22Rv1 (cell line): Measurements from ENCODE around the gene UBE3A.

Experiments used
- ZFX ChIP-seq: fragments of 450-650 bp; IDR thresholded peaks from 2 replicates; pipeline ENCODE4 v1.6.1; 2017; ENCODE audit warnings: antibody characterized with exemption, borderline replicate concordance
- TF ChIP-seq, protein P1 (sequence below): fragments of 450-650 bp; IDR thresholded peaks from 2 replicates; pipeline ENCODE4 v1.5.1; 2017; ENCODE audit warnings: mild to moderate bottlenecking

DNA sequence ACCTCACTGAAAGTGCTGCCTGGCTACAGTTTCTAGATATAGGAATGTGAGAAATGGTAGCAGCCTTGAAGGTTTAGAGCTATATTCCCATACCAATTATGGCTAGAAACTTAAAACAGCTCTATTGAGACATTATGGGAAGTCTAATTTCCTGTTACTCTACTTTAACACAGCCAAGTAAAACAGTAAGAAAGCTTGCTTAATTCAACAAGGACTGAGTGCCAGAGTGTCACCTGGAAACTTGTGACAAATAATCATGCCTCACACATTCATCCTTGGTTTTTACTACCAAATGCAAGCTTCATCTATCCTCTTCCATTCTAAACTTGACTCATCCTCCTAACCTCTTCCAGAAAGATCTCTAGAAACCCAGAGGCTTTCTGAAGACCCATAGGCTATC, 41.7 kb downstream of the UBE3A start:
- TF ChIP-seq, protein P1, sequence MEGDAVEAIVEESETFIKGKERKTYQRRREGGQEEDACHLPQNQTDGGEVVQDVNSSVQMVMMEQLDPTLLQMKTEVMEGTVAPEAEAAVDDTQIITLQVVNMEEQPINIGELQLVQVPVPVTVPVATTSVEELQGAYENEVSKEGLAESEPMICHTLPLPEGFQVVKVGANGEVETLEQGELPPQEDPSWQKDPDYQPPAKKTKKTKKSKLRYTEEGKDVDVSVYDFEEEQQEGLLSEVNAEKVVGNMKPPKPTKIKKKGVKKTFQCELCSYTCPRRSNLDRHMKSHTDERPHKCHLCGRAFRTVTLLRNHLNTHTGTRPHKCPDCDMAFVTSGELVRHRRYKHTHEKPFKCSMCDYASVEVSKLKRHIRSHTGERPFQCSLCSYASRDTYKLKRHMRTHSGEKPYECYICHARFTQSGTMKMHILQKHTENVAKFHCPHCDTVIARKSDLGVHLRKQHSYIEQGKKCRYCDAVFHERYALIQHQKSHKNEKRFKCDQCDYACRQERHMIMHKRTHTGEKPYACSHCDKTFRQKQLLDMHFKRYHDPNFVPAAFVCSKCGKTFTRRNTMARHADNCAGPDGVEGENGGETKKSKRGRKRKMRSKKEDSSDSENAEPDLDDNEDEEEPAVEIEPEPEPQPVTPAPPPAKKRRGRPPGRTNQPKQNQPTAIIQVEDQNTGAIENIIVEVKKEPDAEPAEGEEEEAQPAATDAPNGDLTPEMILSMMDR: no peak
- TF ChIP-seq ZFX: no peak
